HepG2 (cell line): Measurements from ENCODE around the gene HS6ST1. TPM values are rescaled to one million over a fixed set of nuclear protein-coding genes. Genes with fewer than 3 reads are reported as not detected.
A peak's percentile ranks its signal among the peaks of the same experiment; 100 is the strongest.

Experiments used
- AGO1 ChIP-seq: fragments of 200-400 bp; formaldehyde crosslinking; IDR thresholded peaks from 2 replicates; pipeline ENCODE4 v1.6.1; 2017; ENCODE audit warnings: mild to moderate bottlenecking, low read depth, low read length, moderate library complexity; ENCODE audit not compliant: poor library complexity, severe bottlenecking
- ARNT2 ChIP-seq: sonication (generic); formaldehyde crosslinking; IDR thresholded peaks from 2 replicates; pipeline ENCODE4 v1.8.0; 2022; ENCODE audit warnings: mild to moderate bottlenecking, low read depth, missing genetic modification reagents, moderate library complexity
- ATF7-NPFF ChIP-seq: sonication (generic); formaldehyde crosslinking; IDR thresholded peaks from 2 replicates; pipeline ENCODE4 v1.8.1; 2023; ENCODE audit warnings: mild to moderate bottlenecking, low read depth, missing genetic modification reagents, moderate library complexity
- BCL3 ChIP-seq: sonication (generic); formaldehyde crosslinking; IDR thresholded peaks from 2 replicates; pipeline ENCODE4 v1.5.1; 2020; ENCODE audit warnings: mild to moderate bottlenecking, missing genetic modification reagents, moderate library complexity
- SIN3B ChIP-seq: fragments of 150-350 bp; IDR thresholded peaks from 2 replicates; pipeline ENCODE4 v1.6.1; 2014; ENCODE audit warnings: low read length
- ZBTB26 ChIP-seq: IDR thresholded peaks from 2 replicates; pipeline ENCODE4 v1.6.1; 2016; ENCODE audit warnings: missing compliant biosample characterization, missing genetic modification reagents, borderline replicate concordance
- ZSCAN21 ChIP-seq: sonication (generic); formaldehyde crosslinking; IDR thresholded peaks from 2 replicates; pipeline ENCODE4 v1.8.0; 2022; ENCODE audit warnings: mild to moderate bottlenecking, missing genetic modification reagents, moderate library complexity, borderline replicate concordance
- ZSCAN29 ChIP-seq: sonication (generic); formaldehyde crosslinking; conservative IDR thresholded peaks from 2 replicates; pipeline ENCODE4 v1.4.0; 2020; ENCODE audit warnings: mild to moderate bottlenecking, missing genetic modification reagents
- polyA plus RNA-seq, 8 experiments: library from polyadenylated mRNA; depleted of rRNA in 3 of 8; stranded (reverse) in 7 of 8; unstranded in 1 of 8; fragments of >200 nt; fragmentation: Illumina TruSeq in 4 of 8; extraction: Trizol in 4 of 8; gene quantifications; 2 replicates each; pipeline versions ENCODE4 v1.2.1 to v1.2.3, GENCODE V29; 2011 to 2016; ENCODE audit warnings: low read depth in 4 of 8, missing spikeins in 1 of 8, mixed read lengths in 1 of 8; ENCODE audit not compliant: insufficient read depth in 1 of 8
- total RNA-seq, 5 experiments: library from RNA; depleted of rRNA; stranded (reverse); fragments of >200 nt; fragmentation: Illumina TruSeq; extraction: Trizol; gene quantifications; 2 replicates each; pipeline ENCODE4 v1.2.3, GENCODE V29; 2016; ENCODE audit warnings: low read depth in 1 of 5
- TF ChIP-seq, protein P1 (sequence below): sonication (generic); formaldehyde crosslinking; IDR thresholded peaks from 2 replicates; pipeline ENCODE4 v1.5.0; 2020; ENCODE audit warnings: missing genetic modification reagents
- TF ChIP-seq, protein P2 (sequence below), 2 experiments: sonication (generic) in 1 of 2; formaldehyde crosslinking in 1 of 2; IDR thresholded peaks; 2 replicates each; pipeline versions ENCODE4 v1.4.0 to v1.6.1; 2018 to 2020; ENCODE audit warnings: missing genetic modification reagents in 2 of 2, borderline replicate concordance in 1 of 2, low read depth in 1 of 2, mild to moderate bottlenecking in 1 of 2, missing biosample characterization in 1 of 2
- TF ChIP-seq, protein P3 (sequence below): IDR thresholded peaks from 2 replicates; pipeline ENCODE4 v1.6.1; 2012; ENCODE audit warnings: inconsistent platforms
- TF ChIP-seq, protein P4 (sequence below): sonication (generic); formaldehyde crosslinking; conservative IDR thresholded peaks from 2 replicates; pipeline ENCODE4 v1.8.0; 2022; ENCODE audit warnings: missing genetic modification reagents
- TF ChIP-seq, protein P5 (sequence below): sonication (generic); formaldehyde crosslinking; IDR thresholded peaks from 2 replicates; pipeline ENCODE4 v1.4.0; 2020; ENCODE audit warnings: missing genetic modification reagents, borderline replicate concordance

The HS6ST1 gene
- total and polyA plus RNA-seq, 2 of the 13 experiments (the other 11 are each of a cell fraction or from before 2014, with no cell fraction given): 34.5 to 84.6 TPM

- TF ChIP-seq BCL3 (CRISPR knock-in tag): peak; percentile 75; the same call in 1 of the 2 replicates
- peak; percentile 73; the same call in 1 of the 2 replicates for TF ChIP-seq ZSCAN21
- TF ChIP-seq ARNT2 (CRISPR knock-in tag): peak; percentile 68; the same call in 1 of the 2 replicates
- no peak for TF ChIP-seq ZSCAN29
- TF ChIP-seq, protein P1, sequence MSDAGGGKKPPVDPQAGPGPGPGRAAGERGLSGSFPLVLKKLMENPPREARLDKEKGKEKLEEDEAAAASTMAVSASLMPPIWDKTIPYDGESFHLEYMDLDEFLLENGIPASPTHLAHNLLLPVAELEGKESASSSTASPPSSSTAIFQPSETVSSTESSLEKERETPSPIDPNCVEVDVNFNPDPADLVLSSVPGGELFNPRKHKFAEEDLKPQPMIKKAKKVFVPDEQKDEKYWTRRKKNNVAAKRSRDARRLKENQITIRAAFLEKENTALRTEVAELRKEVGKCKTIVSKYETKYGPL (CRISPR knock-in tag): 0 out of 2 replicates have a peak, but pooled peaks have one; percentile 10
- TF ChIP-seq, protein P2, sequence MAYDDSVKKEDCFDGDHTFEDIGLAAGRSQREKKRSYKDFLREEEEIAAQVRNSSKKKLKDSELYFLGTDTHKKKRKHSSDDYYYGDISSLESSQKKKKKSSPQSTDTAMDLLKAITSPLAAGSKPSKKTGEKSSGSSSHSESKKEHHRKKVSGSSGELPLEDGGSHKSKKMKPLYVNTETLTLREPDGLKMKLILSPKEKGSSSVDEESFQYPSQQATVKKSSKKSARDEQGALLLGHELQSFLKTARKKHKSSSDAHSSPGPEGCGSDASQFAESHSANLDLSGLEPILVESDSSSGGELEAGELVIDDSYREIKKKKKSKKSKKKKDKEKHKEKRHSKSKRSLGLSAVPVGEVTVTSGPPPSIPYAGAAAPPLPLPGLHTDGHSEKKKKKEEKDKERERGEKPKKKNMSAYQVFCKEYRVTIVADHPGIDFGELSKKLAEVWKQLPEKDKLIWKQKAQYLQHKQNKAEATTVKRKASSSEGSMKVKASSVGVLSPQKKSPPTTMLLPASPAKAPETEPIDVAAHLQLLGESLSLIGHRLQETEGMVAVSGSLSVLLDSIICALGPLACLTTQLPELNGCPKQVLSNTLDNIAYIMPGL (CRISPR knock-in tag; IDR thresholded peaks at IDR 0.05; ENCODE audit: borderline replicate concordance in 1 of 2, low read depth in 1 of 2): peak; percentile 39 to 73; a peak in 2 of 4 replicates
- no peak for TF ChIP-seq SIN3B
- TF ChIP-seq, protein P3, sequence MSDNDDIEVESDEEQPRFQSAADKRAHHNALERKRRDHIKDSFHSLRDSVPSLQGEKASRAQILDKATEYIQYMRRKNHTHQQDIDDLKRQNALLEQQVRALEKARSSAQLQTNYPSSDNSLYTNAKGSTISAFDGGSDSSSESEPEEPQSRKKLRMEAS: peak; percentile 54
- TF ChIP-seq, protein P4, sequence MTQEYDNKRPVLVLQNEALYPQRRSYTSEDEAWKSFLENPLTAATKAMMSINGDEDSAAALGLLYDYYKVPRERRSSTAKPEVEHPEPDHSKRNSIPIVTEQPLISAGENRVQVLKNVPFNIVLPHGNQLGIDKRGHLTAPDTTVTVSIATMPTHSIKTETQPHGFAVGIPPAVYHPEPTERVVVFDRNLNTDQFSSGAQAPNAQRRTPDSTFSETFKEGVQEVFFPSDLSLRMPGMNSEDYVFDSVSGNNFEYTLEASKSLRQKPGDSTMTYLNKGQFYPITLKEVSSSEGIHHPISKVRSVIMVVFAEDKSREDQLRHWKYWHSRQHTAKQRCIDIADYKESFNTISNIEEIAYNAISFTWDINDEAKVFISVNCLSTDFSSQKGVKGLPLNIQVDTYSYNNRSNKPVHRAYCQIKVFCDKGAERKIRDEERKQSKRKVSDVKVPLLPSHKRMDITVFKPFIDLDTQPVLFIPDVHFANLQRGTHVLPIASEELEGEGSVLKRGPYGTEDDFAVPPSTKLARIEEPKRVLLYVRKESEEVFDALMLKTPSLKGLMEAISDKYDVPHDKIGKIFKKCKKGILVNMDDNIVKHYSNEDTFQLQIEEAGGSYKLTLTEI: no peak
- 0 out of 2 replicates have a peak, but pooled peaks have one; percentile 40 for TF ChIP-seq ZBTB26 (CRISPR knock-in tag)
- TF ChIP-seq, protein P5, sequence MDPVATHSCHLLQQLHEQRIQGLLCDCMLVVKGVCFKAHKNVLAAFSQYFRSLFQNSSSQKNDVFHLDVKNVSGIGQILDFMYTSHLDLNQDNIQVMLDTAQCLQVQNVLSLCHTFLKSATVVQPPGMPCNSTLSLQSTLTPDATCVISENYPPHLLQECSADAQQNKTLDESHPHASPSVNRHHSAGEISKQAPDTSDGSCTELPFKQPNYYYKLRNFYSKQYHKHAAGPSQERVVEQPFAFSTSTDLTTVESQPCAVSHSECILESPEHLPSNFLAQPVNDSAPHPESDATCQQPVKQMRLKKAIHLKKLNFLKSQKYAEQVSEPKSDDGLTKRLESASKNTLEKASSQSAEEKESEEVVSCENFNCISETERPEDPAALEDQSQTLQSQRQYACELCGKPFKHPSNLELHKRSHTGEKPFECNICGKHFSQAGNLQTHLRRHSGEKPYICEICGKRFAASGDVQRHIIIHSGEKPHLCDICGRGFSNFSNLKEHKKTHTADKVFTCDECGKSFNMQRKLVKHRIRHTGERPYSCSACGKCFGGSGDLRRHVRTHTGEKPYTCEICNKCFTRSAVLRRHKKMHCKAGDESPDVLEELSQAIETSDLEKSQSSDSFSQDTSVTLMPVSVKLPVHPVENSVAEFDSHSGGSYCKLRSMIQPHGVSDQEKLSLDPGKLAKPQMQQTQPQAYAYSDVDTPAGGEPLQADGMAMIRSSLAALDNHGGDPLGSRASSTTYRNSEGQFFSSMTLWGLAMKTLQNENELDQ (CRISPR knock-in tag): no peak
- TF ChIP-seq AGO1: peak; percentile 62
- peak; percentile 76 for TF ChIP-seq ATF7-NPFF (CRISPR knock-in tag)
Observed at GRCh38 chr2:128318776-128319464, at the start of gene HS6ST1 (continued).
